Epidermal melanocyte (primary cell): ENCODE measurements around the gene MT1E.

Source experiments
- DNase-seq: peaks from one replicate; pipeline ENCODE4 v3.0.0; 2011; ENCODE audit warnings: low spot score; ENCODE audit not compliant: insufficient read length

Gene MT1E

GRCh38 chr16:56625943-56626654 lies 518 bp downstream of the MT1E start:
- DNase-seq, result no peak

GRCh38 chr16:56626685-56627084 lies 1.1 kb downstream of the MT1E start:
- DNase-seq, result no peak

- DNase-seq, result no peak
Observed at GRCh38 chr16:56628486-56629350, 3.1 kb downstream of the MT1E start.

GRCh38 chr16:56629531-56629930 lies 4.0 kb downstream of the MT1E start:
- DNase-seq, result no peak

GRCh38 chr16:56630134-56630533 lies 4.6 kb downstream of the MT1E start:
- DNase-seq, result no peak

- no peak for DNase-seq
Observed at GRCh38 chr16:56631197-56631596, 5.6 kb downstream of the MT1E start.

GRCh38 chr16:56631832-56632155 lies 6.2 kb downstream of the MT1E start:
- no peak for DNase-seq

GRCh38 chr16:56632156-56632847 lies 6.7 kb downstream of the MT1E start, which contains the start of gene MT1M:
TSS of gene MT1M (plus strand) at chr16:56632659. CDS start at chr16:56632732, 73 bp downstream.
- no peak for DNase-seq

GRCh38 chr16:56632848-56633365 lies 7.3 kb downstream of the MT1E start:
- DNase-seq, result no peak

GRCh38 chr16:56633535-56633934 lies 8.0 kb downstream of the MT1E start:
- DNase-seq, result no peak

GRCh38 chr16:56634715-56635440 lies 9.3 kb downstream of the MT1E start:
- no peak for DNase-seq

- no peak for DNase-seq
Observed at GRCh38 chr16:56635441-56635967, 9.9 kb downstream of the MT1E start.

- DNase-seq, result no peak
Observed at GRCh38 chr16:56636616-56637413, 11.2 kb downstream of the MT1E start.

- no peak for DNase-seq
Observed at GRCh38 chr16:56637814-56638750, 12.5 kb downstream of the MT1E start, which contains the start of gene MT1A. TSS of gene MT1A (plus strand) at chr16:56638666. CDS start at chr16:56638739, 73 bp downstream.

- DNase-seq, result no peak
Observed at GRCh38 chr16:56639045-56639444, 13.5 kb downstream of the MT1E start.

GRCh38 chr16:56640076-56640475 lies 14.5 kb downstream of the MT1E start:
- DNase-seq, result no peak

GRCh38 chr16:56641166-56641565 lies 15.6 kb downstream of the MT1E start:
- no peak for DNase-seq

- DNase-seq, result no peak
Observed at GRCh38 chr16:56643080-56643778, 17.6 kb downstream of the MT1E start.
